WERI-Rb-1 (cell line): Measurements from ENCODE around the gene NRXN3.
A peak's percentile ranks its signal among the peaks of the same experiment; 100 is the strongest.

Experiments
- DNase-seq: peaks from one replicate; pipeline ENCODE4 v3.0.0-alpha.2; 2020
- H3K27ac ChIP-seq: fragments of 250-450 bp; sonication (Bioruptor Pico); 2 replicates; pipeline ENCODE4 v1.5.1; 2020; ENCODE audit warnings: mild to moderate bottlenecking, moderate library complexity
- H3K27me3 ChIP-seq: fragments of 250-450 bp; sonication (Bioruptor Pico); 2 replicates; pipeline ENCODE4 v1.5.1; 2021; ENCODE audit warnings: mild to moderate bottlenecking, low read depth, moderate library complexity; ENCODE audit not compliant: insufficient read depth, severe bottlenecking
- H3K36me3 ChIP-seq: fragments of 250-450 bp; sonication (Bioruptor Pico); 2 replicates; pipeline ENCODE4 v1.5.1; 2020; ENCODE audit warnings: mild to moderate bottlenecking, moderate library complexity
- H3K4me3 ChIP-seq: 2 replicates; pipeline ENCODE4 v1.5.1; 2011; ENCODE audit warnings: low read depth, mild to moderate bottlenecking, control low read depth, low read length
- H3K9me3 ChIP-seq: fragments of 250-450 bp; sonication (Bioruptor Pico); 2 replicates; pipeline ENCODE4 v1.5.1; 2021; ENCODE audit warnings: mild to moderate bottlenecking, moderate library complexity; ENCODE audit not compliant: severe bottlenecking
- TF ChIP-seq, protein P1 (sequence below): IDR thresholded peaks from 2 replicates; pipeline ENCODE4 v1.5.1; 2011; ENCODE audit warnings: low read depth, mild to moderate bottlenecking, control low read depth, inconsistent platforms, low read length

Gene NRXN3

DNA sequence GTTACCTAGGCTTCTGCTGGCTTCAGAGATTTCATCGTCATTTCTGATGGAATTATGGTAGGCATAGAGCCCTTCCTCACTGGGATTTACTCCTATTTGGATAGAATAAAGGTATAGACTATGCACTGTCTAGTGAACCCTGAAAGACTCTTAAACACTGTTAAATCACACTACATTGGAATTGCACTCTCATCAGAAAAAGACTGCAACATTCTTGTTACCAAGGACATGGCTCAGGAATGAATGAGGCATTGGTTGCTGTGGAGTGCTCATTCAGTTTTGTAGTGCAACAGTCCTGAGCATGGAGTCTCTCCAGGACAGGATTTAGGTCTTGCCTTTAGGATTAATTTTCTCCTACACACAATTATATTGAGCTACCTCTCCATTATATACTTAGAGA is 483.0 kb downstream of the NRXN3 start:
- Histone ChIP-seq H3K9me3 (peaks cover 3% of the 10 kb centered on the region), H3K27ac (no peak overlapping the region), H3K36me3 (no peaks in the 10 kb centered on the region), H3K4me3 (no peak overlapping the region), H3K27me3 (no peaks in the 10 kb centered on the region)
- TF ChIP-seq, protein P1, sequence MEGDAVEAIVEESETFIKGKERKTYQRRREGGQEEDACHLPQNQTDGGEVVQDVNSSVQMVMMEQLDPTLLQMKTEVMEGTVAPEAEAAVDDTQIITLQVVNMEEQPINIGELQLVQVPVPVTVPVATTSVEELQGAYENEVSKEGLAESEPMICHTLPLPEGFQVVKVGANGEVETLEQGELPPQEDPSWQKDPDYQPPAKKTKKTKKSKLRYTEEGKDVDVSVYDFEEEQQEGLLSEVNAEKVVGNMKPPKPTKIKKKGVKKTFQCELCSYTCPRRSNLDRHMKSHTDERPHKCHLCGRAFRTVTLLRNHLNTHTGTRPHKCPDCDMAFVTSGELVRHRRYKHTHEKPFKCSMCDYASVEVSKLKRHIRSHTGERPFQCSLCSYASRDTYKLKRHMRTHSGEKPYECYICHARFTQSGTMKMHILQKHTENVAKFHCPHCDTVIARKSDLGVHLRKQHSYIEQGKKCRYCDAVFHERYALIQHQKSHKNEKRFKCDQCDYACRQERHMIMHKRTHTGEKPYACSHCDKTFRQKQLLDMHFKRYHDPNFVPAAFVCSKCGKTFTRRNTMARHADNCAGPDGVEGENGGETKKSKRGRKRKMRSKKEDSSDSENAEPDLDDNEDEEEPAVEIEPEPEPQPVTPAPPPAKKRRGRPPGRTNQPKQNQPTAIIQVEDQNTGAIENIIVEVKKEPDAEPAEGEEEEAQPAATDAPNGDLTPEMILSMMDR, result no peak
- DNase-seq, result no peak

DNA sequence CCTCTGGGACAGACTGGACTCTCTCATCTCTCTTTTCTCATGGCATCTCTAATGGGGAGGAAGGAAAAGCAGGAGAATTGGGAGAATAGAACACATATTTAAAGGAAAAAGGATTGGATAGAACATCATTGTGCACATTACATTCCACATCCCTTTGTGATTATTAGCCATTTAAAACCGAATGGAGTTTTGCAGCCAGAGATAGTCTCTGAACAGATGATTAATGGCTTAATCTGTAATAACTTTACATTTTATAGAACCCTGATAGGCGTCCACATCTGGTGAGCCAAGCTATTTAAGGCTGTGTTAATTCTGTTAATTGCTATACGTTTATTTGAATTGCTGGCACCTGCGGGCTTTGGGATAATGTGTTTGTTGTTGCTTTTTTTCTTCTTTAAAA is 487.3 kb downstream of the NRXN3 start:
- Histone ChIP-seq H3K27me3 (no peaks in the 10 kb centered on the region), H3K9me3 (peaks cover 3% of the 10 kb centered on the region)
- TF ChIP-seq, protein P1, result no peak

DNA sequence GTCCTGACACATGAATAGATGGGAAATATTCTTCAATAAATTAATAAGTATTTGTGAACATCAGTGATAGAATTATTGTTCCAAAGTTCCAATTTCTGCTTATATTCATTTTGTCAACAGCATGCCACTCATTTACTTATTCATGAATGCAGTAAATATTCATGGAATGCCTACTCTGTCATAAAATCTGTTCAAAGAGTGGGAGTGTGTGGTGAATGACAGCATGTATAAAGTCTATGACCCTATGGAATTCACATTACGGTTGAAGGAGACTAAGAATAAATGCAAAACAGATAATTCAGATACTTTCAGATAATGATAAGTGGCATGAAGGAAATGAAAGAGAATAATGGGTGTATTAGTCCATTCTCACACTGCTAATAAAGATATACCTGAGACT is 494.7 kb downstream of the NRXN3 start:
- TF ChIP-seq, protein P1, result no peak
- no peak for DNase-seq
- Histone ChIP-seq H3K27ac (no peak overlapping the region), H3K27me3 (no peaks in the 10 kb centered on the region), H3K4me3 (no peak overlapping the region), H3K9me3 (no peaks in the 10 kb centered on the region), H3K36me3 (no peaks in the 10 kb centered on the region)

More for the DNA sequence above, 487.3 kb downstream of the NRXN3 start:
- no peak for DNase-seq
- H3K36me3 ChIP-seq, result no peaks in the 10 kb centered on the region
- H3K4me3 ChIP-seq, result no peak overlapping the region
- no peak overlapping the region for H3K27ac ChIP-seq

DNA sequence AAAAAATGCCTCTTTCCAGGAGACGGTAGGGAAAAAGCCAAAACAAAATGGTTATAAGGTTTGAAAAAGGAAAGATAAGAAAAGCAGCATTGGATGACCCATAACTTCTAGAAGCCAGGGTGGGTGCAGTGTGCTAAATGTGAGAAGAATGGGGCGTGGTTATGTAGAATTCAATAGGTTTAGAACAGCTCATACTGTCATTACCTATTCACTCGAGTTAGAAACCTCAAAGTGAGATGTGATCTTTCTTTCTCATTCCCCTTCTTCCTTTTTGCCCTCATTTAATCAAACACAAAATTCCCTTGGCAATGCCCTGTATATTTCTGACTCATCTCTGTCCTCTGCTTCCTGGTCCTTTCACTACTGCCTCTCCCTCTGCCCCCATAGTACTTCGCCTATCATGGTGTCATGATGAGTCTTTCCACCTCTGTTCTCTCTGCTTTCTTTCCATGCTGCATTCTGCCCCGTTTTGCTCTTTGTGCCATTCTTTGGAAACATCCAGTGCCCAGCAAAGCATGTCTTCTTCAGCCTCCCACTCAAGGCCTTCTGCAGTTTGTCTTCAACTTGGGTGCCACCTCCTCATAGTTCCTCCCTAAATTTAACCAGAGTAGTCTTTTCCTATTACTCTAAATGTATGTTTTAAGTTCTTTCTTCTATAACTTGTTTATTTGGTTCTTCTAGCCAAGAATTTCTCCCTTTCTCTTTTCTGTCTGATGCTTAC is 496.3 kb downstream of the NRXN3 start:
- no peak for DNase-seq
- no peaks in the 10 kb centered on the region for H3K9me3 ChIP-seq
- no peak overlapping the region for H3K4me3 ChIP-seq
- no peaks in the 10 kb centered on the region for H3K36me3 ChIP-seq
- TF ChIP-seq, protein P1, result no peak
- no peaks in the 10 kb centered on the region for H3K27me3 ChIP-seq
- no peak overlapping the region for H3K27ac ChIP-seq

DNA sequence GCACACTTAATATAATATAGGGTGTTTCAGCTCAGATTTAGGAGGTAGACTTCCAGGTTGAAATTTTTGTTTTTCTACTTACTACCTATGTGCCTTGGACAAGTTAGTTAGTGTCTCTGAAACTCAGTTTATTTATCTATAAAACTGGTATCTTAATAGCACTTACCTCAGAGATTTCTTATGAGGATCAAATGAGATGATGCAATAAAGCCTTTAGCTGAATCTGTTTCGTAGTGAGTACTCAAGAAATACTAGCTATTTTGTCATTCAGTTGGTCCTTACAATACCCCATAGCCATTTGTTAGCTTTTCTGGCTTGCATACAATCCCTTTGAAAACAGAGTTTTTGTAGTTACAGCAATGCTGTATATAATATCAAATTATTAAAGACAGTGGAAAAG is 497.0 kb downstream of the NRXN3 start:
- Histone ChIP-seq H3K27me3 (no peaks in the 10 kb centered on the region), H3K4me3 (no peak overlapping the region), H3K36me3 (no peaks in the 10 kb centered on the region), H3K9me3 (no peaks in the 10 kb centered on the region), H3K27ac (no peak overlapping the region)
- DNase-seq, result no peak
- TF ChIP-seq, protein P1, result no peak

DNA sequence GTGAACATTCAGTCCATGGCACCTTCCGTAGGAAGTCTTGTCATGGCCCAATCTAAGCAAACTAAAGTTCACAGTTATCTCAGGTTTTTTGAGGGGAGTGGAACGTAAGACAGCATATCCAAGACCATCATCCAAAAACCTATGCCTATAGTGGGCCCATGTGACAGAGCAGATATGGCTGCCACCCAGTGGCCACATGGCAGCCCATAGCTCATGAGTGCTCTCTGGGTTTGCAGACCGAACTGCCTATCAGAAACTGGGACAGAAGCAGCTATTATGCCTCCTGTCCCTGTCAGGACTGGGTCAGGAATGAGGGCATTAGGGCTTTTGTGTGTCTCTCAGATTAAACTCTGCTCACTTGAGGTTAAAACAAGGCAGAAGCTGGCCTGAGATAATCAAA is 503.7 kb downstream of the NRXN3 start:
- no peak overlapping the region for H3K27ac ChIP-seq
- H3K36me3 ChIP-seq, result no peaks in the 10 kb centered on the region
- H3K4me3 ChIP-seq, result no peak overlapping the region
- TF ChIP-seq, protein P1, result peak; percentile 40
- DNase-seq, result peak; percentile 17
- no peaks in the 10 kb centered on the region for H3K27me3 ChIP-seq
- H3K9me3 ChIP-seq, result no peaks in the 10 kb centered on the region
